Epidermal melanocyte (primary cell): ENCODE results near the gene SEPTIN2.
A peak's percentile ranks its signal among the peaks of the same experiment; 100 is the strongest.
"Not testable (repeated sequence)": the region's sequence is repeated elsewhere in the genome, so short reads cannot be mapped to it uniquely, and the experiment has no call there.

Source experiments
- DNase-seq: peaks from one replicate; pipeline ENCODE4 v3.0.0; 2011; ENCODE audit warnings: low spot score; ENCODE audit not compliant: insufficient read length

Gene SEPTIN2

DNA sequence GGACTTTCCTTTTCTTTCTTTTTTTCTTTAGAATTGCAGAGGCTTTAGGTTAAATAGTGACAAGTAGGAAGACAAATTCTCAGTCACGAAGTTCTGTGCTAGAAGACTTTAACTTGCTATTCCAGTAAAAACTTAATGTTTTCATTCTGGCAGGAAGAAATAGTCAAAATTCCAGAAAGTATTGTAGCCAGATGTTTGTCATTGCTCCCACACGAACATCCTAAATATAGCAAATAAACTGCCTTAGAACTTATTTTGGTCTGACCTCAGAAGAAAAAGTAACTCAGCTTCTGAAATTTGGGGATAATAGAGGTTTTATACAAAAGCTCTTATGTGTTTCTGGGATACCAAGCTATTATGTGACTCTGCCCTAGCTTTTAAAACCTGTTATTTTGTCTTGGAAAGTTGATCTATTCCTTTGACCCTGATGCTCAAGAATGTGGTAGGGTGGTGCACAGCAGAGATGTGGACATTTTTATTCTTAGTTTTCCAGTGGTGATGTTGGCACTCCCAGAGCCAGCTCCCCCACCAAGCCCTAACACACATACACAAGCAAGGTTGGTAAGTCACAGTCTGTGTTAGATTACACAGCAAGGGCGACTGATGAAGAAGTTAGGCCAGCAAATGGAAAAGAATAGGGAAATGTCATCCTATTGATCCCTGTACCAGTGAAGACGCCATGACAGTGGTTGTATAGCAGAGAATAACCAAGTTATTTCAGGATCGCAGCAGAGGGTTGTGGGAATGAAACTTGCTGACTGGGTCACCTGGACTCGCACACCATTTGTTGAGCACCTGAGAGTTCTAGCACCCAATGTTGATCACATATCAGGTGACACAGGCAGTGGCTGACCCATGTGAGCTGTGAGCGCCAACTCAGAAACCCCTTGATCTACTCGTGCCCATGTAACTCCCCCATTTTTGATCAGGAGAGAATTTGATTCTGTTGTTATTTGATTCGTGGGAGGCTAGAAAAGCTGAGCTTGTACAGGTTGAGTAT, 64.1 kb downstream of the SEPTIN2 start:
- no peak for DNase-seq

GRCh38 chr2:241381872-241382271, 66.1 kb downstream of the SEPTIN2 start:
- DNase-seq, result no peak

DNA sequence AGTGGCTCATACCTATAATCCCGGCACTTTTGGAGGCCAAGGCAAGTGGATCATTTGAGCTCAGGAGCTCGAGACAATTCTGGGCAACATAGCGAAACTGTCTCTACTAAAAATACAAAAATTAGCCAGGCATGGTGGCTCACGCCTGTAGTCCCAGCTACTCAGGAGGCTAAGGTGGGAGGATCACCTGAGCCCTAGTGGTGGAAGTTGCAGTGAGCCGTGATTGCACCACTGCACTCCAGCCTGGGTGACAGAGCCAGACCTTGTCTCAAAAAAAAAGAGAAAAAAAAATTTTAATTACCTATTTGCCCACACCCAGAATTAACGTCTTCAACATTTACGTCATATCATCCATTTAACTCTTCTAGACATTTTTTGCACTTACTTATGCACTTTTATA, 69.7 kb downstream of the SEPTIN2 start:
- DNase-seq, result not testable (repeated sequence)

DNA sequence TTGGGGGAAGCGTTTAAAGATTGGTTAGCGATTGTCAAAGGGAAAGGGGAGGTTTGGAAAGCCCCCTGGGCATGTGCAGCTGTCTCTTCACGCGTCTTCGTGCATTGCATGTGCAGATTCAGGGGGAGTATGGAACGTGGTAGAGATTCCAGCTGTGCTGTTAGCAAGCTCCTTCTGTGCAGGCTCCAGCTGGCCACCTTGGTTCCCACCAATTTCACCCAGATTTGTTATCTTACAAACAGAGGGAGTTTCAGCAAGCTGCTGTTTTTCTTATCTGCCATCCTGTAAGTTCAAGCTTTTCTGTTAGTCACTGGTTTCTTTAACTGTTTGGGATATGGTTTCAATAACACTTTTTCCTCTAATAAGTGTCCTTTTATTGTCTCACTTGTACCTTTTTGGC, 70.8 kb downstream of the SEPTIN2 start:
- no peak for DNase-seq

- no peak for DNase-seq
These were observed 74.0 kb downstream of the SEPTIN2 start for GRCh38 chr2:241389697-241390096.

- no peak for DNase-seq
These were observed 74.8 kb downstream of the SEPTIN2 start for GRCh38 chr2:241390301-241391206.

- peak; percentile 27 for DNase-seq
These were observed 76.4 kb downstream of the SEPTIN2 start for GRCh38 chr2:241391892-241392665.

- DNase-seq, result not testable (repeated sequence)
These were observed 77.0 kb downstream of the SEPTIN2 start for GRCh38 chr2:241392753-241393152.

GRCh38 chr2:241393524-241394196, 77.9 kb downstream of the SEPTIN2 start:
- no peak for DNase-seq

- DNase-seq, result not testable (repeated sequence)
These were observed 81.1 kb downstream of the SEPTIN2 start for GRCh38 chr2:241396809-241397208.

DNA sequence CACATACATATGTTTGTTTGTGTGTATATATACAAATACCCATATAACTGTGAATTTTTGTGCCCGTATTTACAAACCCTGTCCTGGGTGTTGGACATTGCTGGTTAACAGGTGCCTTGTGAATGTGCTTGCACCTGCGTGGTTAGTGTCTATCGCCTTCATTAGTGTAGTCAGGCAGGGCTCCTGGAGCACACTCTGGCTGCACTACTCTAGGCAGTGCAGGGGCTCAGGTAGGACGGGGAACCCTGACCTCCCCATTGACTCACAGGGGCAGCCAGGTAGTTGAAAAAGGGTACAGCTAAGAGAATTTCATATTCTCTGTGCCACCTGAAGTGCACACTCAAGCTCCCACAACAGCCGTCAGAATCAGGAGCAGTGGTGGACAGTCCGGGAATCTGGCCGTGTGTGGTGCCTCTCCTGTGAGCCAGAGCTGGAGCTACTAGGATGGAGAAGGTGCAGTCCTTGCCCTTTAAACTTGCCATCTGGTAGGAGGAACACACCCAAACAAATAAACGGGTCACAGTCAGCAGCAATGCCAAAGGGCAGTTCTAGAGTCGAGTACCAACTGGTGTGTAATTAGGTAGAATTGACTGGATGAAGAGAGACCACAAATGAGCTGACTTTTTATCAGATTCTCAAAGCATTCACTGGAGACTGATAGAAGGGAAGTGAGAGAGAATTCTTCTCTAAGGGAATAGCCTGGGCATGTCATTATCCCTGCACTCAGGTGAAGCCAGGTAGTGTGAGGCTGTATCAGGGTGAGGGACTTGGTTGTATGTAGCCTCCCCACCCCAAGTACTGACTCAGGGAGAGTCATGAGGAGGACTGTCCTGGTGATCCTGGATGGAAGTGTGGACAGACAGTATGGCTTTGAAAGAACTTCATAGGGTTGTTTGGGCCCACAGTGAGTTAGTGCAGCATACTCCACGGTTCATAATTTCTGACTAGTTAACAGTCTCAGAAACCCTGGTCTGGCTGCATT, 84.5 kb downstream of the SEPTIN2 start:
- no peak for DNase-seq
